Measurements from ENCODE around the gene SCGB3A2.

GRCh38 chr5:147880487-147880886, 2.0 kb downstream of the SCGB3A2 start:
- no peak for TF ChIP-seq CTCF (IDR thresholded peaks at IDR 0.05; ENCODE audit: poor library complexity)
- no peak for TF ChIP-seq EZH2phosphoT487 (IDR thresholded peaks at IDR 0.05; ENCODE audit: low read depth, severe bottlenecking, unreplicated experiment)
- TF ChIP-seq EZH2 (IDR thresholded peaks at IDR 0.05; ENCODE audit: borderline replicate concordance), result no peak

Measured in hepatocyte (in vitro differentiated cells).